GM18520 (cell line): ENCODE results near the gene PAXX.

Experiments
- ATAC-seq: cut with Tn5 transposase; IDR thresholded peaks from one replicate; pipeline ENCODE4 v1.9.1; 2021; ENCODE audit not compliant: unreplicated experiment

The PAXX gene

DNA sequence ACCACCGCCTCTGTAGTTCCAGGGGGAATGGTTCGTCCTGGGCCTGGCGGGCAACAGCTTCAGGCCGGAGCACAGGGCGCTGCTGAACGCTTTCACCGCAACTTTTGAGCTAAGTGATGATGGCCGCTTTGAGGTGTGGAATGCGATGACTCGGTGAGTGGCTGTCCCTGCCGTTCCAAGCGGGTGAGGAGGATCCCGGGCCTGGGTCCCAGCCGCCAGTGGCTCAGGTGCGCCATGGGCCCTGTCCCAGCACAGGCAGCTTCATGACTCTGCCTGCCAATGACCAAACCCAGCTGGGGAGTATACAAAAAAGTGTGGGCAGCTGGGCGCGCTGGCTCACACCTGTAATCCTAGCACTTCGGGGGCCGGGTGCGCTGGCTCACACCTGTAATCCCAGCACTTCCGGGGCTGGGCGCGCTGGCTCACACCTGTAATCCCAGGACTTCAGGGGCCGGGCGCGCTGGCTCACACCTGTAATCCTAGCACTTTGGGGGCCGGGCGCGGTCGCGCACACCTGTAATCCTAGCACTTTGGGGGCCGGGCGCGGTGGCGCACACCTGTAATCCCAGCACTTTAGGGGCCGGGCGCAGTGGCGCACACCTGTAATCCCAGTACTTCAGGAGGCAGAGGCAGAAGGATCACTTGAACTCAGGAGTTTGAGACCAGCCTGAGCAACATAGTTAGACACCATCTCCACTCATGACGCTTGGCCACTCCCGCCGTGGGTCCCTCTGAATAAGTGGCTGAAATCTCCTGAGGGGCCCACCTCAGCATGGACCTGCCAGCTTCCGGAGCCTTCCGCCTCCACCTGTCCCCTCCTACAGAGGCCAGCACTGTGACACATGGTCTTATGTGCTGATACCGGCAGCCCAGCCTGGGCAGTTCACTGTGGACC, 39.1 kb upstream of the PAXX start:
- no peak for ATAC-seq

DNA sequence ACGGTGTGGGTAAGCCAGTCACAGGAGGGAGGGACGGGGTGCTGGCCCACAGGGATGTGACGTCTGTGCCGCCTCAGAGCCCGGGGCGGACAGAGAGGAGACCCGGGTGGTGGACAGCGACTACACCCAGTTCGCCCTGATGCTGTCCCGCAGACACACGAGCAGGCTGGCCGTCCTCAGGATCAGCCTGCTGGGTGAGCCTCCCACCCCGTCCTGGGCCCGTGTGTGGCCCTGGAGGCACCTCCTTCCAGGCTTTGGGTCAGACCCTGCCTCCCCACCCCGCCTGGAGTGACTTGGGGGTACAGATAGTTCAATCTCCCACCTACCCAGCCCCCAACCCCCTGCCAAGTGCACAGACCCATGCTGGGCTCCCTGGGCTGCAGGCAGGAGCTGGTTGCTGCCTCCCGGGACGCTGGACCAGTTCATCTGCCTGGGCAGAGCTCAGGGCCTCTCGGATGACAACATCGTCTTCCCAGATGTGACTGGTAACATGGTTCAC, 38.4 kb upstream of the PAXX start:
- no peak for ATAC-seq

DNA sequence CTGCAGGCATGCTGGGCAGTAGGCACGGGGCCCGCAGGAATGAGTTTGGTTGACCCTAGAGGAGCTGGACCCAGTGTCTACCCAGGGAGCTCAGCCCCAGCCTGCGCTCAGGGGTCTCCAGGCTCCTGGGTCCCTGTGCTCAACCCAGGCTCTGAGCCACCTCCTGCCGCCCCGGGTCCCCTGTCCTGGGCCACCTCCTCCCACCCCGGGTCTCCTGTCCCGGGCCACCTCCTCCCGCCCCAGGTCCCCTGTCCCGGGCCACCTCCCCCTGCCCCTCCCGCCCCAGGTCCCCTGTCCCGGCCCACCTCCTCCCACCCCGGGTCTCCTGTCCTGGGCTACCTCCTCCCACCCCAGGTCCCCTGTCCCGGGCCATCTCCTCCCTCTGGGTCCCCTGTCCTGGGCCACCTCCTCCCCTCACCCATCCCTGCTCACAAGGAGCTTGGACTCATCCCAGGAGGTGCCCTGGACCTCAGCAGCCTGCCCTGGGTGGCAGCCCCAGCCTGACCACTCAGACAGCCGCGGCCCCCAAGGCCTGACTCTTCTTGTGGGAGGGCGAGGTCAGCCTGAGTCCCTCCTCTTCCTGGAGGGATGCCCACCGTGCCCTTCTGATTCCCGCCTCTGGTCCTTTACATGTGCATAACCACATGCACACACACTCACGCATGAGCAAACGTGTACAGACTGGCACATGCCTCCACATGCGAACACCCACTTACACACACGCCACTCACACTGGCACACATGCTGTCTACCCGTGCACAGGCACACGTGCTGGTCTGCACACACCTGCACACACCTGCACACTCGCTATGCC, 37.7 kb upstream of the PAXX start:
- no peak for ATAC-seq

DNA sequence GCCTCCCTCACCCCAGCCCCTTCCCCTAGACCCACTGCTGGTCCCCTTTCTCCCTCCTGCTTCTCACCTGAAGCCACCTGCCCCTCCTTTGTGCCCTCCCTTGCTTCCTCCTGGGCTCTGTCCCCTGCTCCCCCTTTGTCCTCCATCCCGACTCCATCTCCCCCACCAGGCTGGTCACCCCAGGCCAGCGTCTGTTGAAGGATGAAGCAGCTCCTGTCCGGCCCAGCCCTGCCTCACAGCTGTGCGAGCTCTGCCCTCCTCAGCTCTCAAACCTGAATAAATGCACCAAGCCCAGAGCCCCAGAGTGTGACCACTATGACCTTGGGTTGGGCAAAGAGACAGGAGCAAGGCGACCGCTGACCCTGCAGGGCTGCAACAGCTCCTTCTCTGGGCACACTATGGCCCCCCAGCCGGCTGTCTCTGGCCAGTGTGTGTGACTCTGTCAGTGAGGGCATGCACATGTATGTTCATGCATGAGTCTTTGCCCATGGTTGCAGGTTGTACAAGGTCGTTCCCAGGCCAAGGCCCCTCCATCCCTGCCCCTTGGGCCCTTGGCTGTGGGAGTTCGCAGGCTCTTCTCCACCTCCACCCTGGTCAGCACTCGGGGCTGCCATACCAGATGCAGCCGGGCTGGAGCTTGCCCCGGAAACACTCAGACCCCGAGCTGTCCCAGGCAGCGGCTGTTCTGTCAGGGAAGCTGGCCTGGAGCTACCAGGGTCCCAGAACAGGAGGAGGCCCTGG, 36.9 kb upstream of the PAXX start:
- ATAC-seq = no peak

DNA sequence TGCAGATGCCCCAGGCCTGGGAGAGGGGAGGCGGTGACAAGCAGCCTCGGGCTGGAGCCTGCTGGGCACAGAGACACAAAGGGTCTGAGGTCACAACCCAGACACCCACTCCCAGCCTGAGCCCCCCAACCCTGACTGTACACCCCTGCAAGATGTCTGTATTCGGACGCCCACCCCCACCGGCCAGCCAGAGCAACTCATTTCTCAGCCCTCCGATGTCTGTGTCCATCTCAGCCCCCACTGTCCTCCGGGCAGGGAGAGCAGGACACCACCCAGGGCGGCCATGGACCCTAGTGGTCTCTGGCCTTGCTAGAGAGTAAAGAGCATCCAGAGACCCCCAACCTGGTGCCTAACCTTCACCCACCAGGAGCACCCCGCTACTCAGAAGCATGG, 36.3 kb upstream of the PAXX start:
- ATAC-seq = no peak

DNA sequence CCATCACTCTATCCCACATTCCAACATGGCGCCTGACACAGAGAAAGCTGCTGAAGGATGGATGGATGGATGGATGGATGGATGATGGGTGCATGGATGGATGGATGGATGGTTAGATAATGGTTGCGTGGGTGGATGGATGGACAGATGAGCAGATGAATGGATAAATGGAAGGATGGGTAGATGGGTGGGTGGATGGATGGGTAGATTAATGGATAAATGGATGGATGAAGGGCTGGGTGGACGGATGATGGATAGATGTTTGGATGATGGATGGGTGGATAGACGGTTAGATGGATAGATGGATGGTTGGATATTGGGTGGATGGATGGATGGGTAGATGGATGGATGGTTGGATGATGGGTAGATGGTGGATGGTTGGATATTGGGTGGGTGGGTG, 35.6 kb upstream of the PAXX start:
- no peak for ATAC-seq

DNA sequence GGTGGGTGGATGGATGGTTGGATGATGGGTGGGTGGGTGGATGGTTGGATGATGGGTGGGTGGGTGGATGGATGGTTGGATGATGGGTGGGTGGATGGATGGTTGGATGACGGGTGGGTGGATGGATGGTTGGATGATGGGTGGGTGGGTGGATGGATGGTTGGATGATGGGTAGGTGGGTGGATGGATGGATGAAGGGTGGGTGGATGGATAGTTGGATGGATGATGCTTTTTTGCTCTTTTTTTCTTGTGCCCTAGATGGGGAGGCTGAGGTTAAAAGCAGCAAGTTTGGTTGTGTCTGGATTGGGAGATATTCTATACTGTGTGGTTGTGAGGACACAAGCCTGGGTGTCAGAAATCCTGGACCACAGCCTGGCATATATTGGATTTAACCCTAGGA, 34.8 kb upstream of the PAXX start:
- ATAC-seq = no peak

DNA sequence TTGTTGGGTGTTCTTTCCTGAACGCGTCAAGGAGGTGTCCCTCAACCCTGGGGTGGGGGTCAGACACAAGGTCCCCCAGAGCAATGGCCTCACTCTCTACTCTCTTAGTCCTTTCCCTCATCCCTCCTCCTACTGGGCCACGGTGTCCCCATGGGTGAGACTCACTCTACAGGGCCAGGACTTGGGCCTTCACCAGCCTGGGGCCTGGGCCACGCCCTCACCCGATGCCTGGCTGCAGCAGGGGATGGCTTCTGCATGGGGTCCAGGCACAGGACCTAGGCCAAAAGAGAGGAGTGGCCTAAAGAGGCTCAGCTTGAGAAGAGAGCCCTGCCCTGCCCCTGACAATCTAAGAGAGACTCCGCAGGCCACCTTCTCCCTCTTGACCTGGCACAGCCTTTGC, 34.3 kb upstream of the PAXX start:
- ATAC-seq = no peak

DNA sequence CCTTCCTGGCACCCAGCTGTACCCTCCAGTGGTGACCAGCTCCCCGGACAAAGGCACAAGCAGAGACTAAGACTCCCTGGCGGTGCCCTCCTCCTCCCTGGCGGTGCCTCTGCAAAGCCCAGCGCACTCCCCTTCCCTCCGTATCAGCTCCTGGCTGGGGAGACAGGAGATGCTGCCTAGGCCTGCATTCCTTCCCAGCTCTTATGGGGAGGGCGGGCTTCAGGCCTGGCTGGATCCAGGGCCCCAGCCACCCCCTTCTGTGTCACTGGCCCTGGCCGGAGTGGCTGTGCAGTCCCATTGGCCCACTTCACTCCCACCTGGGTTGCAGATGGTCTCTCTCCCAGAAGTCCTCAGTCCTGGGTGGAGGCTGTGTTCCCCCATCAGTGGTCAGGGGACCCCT, 33.7 kb upstream of the PAXX start:
- no peak for ATAC-seq

DNA sequence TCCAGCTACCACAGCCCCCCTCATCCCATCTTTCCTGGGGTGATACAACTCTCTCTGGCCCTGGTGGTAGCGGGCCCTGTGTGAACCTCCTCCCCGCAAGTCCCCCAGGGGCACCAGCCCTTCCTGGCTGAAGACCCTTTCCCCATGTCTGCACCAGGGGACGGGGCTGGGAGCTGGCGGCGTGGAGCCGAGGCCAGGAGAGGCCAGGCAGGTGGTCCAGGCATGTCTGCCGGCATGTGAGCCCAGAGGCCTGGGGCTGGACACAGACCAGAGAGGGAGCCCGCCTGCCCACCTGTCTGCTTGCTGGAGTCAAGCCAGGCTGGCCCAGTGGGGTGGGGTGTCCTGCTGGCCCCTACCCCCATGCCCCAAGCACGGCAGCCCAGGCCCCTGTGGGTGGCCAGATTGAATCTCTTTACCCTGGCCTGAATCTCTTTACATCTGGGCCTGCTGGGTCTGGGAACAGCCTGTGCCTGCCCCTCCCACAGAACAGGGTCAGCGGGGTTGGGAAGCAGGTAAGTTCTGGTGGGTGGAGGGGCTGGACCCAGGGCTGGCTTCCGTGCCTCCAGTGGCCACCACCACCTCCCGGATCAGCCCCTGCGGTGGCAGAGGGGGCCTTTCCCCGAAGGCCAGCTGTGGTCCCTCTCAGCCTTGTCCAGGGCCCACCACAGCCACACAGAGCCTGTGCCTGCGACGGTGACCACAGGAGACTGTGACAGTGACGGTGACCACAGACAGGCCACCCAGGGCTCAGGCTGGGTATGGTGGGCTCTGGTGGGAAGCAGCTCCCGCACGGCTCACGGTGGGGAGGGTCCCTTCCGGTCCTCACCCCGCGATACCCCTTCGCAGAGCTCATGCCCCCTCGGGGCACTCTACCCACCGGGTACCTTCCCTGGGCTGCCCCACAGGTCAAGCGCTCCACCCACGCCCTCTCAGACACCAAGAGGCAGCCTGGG, 33.0 kb upstream of the PAXX start:
- ATAC-seq = no peak

DNA sequence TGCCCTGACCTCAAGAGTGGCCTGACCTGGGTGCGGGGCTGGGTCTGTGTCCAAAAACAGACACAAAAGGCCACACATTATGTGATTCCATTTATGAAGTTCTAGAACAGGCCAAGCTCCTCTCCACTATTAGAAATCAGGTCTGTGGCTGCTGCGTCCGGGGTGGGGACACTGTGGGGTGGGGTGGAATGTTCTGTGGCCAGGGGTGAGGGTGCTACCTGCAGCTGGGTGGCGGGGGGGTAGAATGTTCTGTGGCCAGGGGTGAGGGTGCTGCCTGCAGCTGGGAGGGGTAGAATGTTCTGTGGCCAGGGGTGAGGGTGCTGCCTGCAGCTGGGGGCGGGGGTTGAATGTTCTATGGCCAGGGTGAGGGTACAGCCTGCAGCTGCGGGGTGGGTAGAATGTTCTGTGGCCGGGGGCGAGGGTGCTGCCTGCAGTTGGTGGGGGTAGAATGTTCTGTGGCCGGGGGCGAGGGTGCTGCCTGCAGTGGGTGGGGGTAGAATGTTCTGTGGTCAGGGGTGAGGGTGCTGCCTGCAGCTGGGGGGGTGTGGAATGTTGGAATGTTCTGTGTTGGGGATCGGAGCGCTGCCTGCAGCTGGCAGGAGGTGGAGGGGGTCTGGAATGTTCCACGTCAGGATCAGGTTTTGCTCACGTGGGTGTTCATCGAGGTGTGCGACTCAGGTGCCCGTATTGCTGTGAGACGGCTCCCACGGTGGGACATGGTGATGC, 31.8 kb upstream of the PAXX start:
- no peak for ATAC-seq

DNA sequence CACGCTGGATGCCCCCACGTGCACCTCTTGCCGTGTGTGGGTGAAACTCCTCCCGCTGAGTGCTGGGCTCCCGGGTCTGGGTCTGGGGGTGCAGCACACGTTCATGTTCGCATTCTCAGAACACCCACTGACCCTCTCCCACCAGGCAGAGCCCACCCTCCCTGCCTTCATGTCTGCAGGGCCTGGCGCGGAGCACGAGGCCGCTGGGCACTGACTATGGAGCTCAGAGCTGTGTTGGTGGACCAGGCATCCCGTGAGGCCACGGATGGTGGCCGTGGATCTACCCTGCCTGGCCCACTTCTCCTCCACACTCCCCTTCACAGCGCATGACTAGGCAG, 31.3 kb upstream of the PAXX start:
- no peak for ATAC-seq

DNA sequence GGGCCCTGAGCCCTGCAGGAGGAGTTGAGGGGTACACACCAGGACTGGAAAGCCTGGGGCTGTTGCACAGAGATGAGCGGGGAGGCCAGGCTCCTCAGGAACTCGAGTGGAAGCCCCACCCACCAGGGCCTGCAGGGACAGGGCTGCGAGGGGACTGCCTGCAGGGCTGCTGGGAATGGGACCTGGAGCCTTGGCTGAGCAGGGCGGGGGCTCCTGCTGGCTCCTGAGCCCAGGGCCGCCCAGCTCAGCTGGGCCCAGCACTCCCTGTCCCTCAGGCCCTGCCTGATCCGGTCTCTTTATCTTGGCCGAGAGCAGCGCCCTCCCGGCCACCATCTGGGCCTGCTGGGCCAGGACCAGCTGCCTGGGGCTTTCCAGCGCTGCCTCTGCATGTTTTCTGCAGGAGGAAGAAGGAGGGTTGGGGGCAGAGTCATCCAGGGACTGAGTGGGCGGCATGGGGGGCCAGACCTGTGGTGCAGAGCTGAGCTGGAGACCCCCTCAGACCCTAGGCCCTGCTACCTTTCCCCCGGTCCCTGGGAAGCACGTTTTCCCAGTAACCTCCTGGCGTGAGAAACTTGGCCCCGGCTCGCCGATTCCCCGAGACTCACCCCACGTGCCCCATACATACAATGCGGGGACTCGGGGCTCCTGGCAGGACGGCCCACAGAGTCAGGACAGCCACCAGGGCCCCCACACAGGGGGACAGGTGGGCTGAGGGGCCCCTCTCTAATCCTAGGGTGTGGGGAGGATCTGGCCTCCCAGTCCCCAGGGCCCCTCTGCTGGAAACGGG, 30.8 kb upstream of the PAXX start:
- ATAC-seq = no peak

DNA sequence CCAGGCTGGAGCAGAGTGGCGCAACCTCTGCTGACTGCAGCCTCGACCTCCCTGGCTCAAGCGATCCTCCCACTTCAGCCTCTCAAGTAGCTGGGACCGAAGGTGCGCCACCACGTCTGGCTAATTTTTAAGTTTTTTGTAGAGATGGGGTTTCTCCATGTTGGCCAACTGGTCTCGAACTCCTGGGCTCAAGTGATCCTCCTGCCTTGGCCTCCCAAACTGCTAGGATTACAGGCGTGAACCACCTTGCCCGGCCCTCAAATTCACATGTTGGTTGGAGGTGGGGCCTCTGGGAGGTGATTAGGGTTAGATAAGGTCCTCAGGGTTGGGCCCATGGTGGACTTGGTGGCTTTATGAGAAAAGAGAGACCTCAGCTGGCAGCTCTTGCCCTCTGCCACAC, 30.1 kb upstream of the PAXX start:
- no peak for ATAC-seq

DNA sequence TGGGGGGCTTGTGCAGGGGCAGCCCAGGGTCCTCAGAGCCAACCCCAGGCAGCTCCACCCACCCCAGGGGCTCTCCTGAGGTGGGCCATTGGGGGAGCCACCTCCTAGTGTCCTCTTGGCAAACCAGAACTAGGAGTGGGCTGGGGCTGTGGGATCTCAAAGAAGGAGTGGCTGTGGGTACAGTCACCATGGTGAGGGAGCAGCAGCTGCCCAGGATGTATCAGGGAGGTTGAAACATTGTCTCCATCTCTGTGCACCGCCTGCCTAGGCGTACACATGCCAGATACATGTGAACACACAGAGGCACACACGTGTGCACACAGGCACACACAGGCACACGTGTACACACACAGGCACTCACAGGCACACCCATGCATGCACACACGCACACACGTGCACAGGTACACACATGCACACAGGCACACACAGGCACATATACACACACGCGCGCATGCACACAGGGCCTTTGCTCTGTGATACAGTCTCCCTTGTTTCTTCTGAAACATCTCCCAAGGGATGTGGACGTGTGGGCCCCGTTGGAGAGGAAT, 29.4 kb upstream of the PAXX start:
- no peak for ATAC-seq

DNA sequence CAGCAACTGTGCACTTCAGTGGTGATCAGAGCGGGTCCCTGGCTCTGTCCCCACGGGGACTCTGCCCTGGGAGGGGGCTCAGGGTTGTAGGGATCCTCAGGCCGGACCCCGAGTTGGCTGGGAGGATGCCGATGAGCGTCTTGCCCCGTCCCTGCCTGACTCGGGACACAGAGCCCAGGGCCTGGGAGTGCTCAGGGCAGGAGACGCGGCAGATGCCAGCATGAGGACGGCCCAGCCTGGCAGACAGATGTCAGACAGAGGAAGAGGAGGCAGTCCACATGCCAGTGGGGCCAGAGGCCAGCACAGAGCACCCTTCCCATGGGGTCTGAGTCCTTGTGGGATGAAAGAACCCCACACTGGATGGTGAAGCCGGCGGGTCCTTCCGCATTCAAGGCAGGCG, 28.9 kb upstream of the PAXX start:
- no peak for ATAC-seq

DNA sequence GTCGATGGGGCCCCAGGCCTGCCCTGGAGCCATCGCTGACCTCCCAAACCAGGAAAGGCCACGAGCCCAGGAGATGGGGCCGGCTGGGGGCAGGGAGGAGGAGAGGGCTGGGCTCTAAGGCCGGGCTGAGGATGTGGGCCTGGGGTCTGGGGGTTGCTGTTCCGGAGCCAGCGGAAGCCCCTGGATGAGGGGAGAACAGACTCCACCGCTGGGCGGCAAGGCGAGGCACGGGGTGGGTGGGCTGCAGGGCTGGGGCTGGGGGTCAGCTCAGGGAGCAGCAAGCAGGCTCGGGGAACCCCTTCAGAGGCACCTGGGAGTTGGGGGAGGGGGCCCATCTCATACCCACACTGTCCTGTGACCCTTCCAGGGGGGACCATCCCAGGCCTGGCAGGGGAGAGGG, 28.5 kb upstream of the PAXX start:
- ATAC-seq = no peak

DNA sequence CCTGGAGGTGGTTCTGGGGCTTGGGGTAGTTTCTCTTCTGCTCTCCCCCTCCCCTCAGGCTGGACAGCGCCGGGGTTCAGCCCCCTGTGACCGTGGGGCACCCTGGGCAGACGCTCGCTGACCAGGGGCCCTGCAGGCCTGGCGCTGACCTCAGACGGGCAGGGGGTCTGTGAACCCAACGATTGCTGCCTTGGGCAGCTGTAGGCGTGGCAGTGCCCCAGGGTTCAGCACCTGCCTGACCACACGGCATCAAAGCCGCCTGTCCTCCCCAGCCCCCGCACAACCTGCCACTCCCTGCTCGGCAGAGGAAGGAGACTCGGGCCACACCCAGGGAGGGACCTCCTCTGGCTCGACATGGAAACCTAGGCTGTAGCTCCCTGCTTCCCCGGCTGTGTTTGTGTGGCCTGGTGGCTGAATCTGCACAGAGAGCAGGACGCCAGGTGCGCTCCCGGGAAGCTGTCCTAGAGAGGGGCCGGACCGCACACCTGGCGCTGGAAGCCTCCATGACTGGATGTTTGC, 28.0 kb upstream of the PAXX start:
- no peak for ATAC-seq
